HL-60/S4 (cell line): Measurements from ENCODE around the gene LRRC56.
"Not testable (repeated sequence)": the region's sequence is repeated elsewhere in the genome, so short reads cannot be mapped to it uniquely, and the experiment has no call there.

Experiments
- in situ Hi-C: fragments of 300-500 bp; cut with MboI; formaldehyde crosslinking; loops from 2 replicates; pipeline ENCODE4 v1.14.3; 2022; ENCODE audit warnings: low sequenced_read_pairs

Gene LRRC56

DNA sequence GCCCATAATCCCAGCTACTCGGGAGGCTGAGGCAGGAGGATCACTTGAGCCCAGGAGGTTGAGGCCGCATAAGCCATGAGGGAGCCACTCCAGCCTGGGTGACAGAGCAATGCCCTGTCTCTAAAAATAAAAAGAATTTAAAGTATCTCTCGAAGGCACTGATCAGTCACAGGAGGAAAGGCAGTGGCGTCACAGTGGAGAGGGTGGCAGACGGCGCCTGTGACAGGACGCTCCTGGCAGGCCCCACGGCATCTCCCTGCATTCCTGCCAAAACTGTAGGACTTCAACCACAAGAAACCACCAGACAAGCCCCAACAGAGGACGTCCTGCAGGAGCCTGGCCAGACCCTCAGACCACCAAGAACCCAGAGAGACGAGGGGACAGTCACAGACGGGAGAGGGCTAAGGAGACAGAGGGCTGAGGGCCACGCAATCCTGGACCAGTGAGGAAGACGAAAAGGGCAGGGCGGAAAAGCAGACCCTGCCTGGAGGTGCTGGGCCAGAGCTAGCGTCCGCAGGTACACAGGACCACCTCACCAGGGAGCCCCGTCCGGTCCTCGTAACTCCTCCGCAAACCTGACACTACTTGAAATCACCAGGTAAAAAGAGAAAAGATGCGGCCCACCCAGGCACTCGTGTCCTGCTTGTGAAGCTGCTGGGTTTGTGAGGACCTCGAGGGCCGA lies 36.2 kb upstream of the LRRC56 start:
- in situ Hi-C loops: no loop called here

DNA sequence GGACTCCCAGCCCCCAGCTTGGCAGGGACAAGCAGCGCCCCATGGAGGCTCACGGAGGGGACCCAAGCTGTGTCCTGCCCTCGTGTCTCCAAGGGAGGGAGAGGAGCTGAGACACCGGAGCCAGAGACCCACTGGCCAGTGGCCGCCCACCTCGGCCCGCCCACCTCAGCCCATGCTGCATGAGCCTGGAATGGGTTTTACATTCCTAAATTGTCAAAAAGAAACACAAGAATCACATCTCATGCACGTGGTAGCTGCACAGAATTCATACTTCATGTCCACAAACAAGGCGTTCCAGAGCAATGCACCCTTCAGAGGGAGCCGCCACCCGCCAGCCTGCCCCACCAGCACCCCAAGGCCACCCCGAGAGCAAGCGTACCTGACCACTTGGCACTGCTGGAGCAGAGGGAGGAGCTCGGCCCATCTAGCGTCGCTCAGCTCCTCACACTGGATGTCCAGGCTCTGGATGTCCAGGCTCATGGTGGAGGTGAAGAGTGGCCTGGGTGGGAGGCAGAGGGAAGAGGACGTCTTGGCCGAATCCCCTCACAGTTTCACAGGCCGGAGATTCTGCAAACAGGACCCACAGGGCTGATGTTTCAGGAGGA lies 35.5 kb upstream of the LRRC56 start:
- in situ Hi-C loops: no loop called here

DNA sequence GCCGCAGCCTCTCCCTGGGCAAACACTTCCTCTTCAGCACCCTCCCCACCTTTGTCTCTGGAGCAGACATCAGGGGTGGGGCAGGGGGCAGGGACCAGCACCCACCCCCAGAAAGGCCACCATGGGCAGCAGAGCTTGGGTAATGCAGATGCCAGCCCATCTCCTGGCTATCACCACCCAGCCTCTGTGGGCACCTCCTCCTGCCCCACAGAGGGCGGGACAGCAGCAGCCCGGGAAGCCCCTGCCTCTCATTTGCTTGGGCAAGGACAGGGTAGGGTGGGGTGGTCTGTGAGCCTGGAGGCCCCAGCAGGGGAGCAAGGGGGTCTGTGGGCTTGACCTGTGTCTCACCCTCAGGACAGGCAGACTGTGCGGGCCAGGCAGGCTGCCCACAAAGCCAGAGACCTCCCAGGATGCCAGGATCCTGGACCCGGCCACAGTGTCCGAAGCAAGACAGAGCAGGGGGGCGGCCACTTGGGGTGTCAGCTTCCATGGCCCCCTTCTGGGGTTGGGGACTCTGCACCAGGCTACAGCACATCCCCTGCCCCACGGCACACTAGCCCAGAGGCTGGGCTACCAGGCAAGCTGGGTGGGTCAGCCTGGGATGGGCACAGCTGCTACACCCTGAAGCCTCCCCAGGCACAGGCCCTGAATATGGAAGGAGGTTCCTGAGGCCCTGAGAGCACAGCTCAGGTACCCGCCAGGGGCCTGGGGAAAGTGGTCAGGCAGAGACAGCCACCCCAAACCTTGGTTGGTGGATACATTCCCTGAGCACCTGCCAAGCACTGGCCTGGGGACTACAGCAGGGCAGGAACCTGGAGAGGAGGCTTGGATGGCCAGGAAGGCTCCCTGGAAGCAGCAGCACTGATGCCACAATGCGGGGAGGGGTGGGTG lies 34.8 kb upstream of the LRRC56 start:
- in situ Hi-C loops: no loop called here

DNA sequence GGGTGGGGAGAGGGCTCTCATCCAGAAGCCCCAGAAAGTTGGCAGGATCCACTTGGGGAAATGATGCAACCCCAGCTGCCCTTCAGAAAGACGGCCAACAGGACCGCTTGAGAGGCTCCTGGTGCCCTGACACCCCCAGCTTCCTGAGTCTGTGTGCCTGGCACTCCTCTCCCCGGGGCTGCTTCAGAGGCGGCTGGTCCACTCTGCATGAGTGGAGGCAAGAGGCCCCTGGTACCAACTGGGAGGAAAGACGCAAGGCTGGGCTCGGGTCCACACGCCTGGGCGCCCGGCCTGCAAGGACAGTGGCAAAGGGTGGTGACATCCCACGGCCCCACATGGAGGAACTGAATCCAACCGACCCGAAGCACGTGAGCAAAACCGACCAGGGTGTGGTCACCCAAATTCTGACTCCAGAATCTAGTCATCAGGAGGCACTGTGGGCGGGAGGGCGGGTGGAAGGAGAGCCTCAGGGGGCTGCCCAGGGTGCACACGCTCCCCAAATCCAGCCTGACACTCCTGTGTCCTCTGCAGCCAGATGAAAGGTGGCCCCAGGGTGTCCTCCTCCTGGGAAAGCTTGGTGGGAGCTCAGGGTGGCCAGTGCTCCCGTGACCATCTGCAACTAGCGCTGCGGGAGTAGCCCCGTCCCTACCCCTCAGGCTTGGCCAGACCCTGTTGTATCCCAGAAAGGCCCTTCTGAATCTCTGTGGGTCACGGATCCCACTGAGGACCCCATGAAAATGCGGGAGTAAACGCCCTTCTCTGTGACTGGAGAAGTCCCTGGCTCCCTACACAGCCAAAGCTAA lies 33.9 kb upstream of the LRRC56 start:
- in situ Hi-C loops: no loop called here

DNA sequence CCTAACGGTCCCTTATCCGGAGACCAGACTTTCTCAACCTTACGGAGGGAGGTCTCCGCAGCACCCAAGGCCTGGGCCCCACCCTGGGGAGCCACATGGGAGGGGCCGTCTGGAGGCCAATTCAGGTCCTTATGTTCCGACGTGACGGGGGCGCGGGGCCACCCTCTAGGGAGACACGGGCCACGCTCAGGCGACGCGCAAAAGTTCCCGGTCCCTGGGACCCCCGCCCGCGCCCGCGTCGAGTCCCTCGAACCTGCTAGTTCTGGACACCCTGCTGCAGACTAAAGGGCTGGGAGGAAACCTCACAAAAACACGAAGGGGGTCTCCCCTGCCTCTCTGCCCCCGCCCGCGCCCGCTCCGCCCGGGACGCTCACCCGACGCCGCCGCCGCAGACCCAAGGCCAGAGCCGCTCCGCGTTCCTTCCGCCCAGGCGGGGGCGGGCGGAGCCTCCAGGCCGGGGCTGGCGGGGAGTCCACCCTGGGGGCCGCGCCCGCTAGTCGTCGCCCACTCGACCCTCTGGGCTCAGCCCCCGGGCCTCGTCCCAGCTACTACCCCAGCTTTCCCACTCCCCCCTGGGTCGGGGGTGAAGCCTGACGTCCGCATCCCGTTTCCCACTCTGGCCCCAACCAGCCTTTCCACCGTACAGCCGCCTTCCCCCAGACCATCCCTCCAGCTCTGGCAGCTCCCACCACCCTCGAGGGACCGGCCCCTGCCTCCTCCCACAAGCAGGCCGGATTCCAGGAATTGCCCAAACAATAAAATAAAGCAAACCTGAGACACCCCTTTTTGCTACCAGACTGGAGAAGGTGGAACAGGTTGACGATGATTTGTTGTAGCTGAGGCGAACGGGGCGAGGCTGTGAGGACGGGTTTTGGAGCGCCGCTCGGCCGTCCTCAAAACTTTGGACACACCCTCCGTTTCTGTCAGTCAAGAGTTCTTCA lies 33.0 kb upstream of the LRRC56 start:
- in situ Hi-C loops: no loop called here

DNA sequence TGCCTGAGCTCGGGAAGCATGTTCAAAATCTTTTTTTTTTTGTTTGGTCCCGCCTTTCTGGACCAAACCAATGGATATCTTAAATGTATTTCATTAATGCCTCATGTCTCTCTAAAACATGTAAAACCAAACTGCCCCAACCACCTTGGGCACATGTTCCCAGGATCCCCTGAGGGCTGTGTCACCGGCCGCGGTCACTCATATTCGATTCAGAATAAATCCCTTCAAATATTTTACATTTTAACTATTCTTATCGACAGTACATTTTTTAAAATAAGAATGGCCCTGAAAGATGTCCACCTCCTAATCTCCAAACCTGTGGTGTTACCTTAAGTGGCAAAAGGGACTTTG lies 32.4 kb upstream of the LRRC56 start:
- in situ Hi-C loops: no loop called here

DNA sequence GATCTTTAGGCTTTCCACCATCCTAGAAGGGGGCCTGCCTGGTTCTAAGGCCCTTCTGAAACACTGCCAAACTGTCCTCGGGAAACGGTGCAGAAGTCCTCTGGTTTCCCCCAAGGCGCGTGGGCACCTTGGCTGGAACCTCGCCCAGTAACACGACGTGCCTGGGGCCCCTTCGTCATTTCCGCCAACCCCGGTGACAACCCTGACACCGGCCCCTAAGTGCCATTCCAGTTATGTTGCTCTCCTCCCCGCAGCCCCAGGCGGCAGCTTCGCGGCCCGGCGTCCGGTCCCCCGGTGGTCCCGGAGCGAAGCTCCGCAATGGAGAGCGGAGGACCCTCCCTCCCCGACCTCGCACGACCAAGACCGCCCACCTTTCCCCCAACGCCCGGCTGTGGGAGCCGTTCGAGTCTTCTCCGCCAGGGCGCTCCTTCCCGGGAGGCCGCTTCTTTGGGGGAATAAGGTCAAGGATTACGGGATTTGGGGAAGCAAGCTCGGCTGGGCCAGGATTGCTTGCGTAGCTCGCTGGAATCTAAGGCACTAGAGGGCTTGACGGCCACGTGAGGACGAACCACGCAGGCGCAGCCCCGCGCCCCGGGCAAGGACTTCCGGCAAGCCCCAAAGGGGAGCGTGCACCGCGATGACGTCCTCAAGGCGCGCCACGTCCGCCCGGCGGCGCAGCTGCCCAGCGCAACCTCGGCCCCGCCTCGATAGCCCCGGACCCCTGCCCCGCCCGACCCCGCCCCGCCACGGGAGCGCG lies 30.9 kb upstream of the LRRC56 start:
- in situ Hi-C loops: no loop called here

DNA sequence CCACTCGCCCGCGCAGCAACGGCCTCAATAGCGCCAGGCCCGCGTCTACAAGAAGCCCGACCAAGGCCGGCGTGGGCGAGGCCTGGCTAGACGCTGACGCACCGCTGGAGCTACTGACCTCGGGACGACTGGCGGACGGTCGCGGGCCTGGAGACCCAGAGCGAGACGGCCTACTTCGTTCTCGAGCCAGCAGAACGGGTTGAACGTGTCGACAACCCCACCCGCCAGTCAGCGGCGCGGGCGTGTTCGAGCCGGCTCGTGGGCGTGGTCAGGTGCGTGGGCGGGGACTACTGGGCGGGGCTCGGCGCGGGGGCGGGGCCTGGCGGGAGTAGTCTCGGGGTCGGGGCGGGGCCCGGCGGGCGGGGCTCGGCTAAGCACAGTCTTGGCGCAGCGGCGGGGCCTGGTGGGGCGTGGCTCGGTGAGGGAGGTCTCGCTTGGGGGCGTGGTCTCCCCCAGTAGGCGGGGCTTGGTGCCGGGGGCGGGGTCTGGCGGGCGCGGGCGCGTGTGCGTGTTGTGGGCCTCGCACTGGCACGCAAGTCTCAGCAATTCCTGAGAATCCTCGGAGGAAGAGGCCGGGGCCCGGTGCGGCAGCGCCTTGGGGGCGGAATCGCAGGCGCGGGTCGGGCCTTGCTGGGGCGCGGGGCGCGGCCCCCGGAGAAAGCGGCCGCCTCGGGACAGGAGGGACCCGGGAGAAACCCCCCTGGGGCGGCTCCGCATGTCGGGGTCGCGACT lies 30.2 kb upstream of the LRRC56 start, which contains the start of gene RNH1:
Gene RNH1, minus strand, starts transcription at position 248 of the 732 bp plus-strand sequence. CDS start 5,080 bp downstream, outside the sequence.
- in situ Hi-C loops: no loop called here

DNA sequence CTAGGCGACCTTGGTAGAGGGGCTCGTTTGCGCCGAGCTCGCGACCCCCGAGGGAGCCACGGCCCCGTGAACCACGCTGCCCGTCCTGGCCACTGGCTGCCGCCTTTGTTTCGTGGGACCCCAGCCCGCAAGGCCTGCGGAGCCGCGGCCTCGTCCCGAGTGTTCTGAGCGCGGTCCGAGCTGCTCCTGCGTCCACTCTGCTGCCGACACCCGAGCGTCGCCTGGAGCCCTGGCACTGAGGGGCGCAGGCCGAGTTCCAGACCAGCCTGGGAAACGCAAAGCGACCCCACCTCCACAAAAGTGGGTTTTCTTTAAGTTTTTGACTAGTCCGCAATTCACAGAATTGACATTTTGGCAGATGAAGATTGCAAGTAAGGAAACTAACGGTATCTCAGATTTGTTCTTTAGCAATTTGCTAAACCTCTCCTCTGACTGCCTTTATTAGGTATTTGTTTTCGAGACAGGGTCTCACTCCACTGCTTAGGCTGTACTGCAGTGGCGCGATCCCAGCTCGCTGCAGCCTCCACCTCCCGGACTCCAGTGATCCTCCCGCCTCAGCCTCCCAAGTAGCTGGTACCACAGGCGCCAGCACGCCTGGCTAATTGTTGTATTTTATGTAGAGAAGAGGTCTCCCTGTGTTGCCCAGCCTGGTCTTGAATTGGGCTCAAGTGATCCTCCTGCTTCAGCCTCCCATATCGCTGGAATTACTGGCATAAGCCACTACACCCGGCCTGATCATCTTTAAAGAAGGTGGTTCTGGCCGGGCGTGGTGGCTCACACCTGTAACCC lies 29.4 kb upstream of the LRRC56 start:
- in situ Hi-C loops: no loop called here

DNA sequence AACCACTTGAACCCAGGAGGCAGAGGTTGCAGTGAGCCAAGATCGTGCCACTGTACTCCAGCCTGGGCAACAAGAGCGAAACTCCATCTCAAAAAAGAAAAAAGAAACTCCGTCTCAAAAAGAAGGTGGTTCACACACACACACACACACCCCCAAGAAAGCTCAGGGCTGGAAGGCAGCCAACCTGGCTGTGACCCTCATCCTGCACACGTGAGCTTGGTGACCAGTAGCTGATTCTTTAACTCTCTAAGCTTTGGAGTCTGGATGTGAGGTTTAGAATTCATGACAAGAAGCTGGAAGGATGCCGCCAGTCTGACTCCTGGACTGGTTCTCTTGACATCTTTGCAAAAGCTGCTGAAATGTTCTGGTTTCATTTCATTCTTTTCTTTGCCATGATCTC lies 28.4 kb upstream of the LRRC56 start:
- in situ Hi-C loops: no loop called here

DNA sequence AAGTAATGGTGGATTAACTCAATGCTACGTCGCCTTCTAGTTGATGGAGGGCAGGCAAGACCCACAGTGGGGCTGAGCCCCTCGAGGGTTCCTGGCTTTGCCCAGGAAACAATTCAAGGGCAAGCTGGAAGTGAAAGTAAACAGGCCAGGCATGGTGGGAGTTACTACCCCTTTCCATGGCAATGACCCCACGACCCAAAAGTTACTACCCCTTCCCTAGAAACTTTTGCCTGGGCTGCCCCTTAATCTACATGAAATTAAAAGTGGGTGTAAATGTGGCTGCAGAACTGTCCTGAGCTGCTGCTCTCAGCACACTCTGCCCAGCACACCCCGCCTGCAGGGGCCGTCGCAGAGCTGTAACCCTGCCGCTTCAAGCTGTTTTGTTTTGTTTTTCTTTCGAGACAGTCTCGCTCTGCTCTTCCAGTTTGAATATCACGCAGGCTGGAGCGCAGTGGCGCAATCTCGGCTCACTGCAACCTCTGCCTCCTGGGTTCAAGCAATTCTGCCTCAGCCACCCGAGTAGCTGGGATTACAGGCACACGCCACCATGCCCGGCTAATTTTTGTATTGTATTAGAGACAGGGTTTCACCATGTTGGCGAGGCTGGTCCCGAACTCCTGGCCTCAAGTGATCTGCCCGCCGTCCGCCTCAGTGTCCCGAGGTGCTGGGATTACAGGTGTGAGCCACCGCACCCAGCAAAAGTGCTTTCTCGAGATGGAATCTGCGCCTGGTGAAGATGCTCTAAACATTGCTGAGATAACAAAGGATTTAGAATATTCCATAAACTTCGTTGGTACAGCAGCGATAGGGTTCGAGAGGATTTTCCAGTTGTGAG lies 24.3 kb upstream of the LRRC56 start:
- in situ Hi-C loops: no loop called here

DNA sequence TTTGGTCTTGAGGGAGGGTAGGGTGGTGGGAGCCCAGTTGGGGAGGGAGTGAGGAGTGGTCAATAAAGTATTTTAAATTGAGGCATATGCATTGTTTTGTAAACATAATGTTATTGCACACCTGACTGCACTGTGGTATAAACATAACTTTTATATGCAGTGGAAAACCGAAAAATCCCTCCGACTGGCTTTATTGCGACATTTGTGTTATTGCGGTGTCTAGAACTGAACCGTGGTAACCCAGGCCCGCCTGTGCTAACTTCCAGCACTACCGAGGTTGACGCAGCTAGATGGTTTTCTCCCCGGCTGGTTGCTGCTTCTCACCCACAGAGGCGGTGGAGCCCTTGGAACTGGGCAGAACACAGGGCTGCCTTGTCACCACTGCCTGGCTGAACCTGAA lies 22.7 kb upstream of the LRRC56 start:
- in situ Hi-C loops: no loop called here

DNA sequence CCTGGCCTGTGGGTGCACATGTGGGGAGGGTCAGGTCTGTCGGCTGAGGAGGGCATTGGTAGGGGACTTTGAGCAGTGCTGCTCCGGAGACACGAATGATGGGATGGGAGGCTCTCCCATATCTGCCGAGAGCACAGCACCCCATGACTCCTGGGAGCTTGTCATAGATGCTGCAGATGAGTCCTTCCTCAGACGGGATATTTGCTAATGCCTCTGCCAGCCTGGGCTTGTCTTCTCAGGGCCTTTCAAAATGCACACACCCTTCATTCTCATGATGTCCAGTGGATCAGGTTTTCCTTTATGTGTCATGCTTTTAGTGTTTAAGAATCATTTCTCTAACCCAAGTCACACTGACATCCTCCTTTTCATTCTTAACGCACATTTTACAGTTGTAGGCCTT lies 22.2 kb upstream of the LRRC56 start:
- in situ Hi-C loops: no loop called here

DNA sequence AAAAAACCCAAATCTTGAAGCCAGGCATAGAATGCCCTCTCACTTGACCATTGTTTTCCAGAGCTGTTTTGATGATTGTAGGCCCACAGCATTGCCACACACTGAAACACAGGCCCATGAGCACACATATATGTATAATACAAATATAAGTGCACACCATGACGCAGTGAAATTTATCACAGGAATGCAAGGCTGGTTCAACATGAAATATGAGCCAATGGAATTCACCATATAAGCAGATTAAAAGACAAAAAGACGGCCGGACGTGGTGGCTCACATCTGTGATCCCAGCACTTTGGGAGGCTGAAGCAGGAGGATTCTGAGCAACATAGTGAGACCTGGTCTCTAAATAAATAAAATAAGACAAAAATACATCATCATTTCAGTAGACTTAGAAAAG lies 20.9 kb upstream of the LRRC56 start:
- in situ Hi-C loops: no loop called here

DNA sequence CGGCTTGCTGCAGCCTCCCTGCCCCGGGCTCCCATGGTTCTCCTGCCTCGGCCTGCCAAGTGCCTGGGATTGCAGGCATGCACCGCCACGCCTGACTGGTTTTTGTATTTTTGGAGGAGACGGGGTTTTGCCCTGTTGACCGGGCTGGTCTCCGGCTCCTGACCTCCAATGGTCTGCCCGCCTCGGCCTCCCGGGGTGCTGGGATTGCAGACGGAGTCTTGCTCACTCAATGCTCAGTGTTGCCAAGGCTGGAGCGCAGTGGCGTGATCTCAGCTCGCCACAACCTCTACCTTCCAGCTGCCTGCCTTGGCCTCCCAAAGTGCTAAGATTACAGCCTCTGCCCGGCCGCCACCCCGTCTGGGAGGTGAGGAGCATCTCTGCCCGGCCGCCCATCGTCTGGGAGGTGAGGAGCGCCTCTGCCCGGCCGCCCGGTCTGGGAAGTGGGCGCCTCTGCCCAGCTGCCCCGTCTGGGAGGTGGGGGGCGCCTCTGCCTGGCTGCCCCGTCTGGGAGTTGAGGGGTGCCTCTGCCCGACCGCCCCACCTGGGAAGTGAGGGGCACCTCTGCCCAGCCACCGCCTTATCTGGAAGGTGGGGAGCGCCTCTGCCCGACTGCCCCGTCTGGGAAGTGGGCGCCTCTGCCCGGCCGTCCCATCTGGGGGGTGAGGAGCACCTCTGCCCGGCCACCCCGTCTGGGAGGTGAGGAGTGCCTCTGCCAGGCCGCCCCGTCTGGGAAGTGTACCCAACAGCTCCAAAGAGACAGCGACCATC lies 20.2 kb upstream of the LRRC56 start:
- in situ Hi-C loops: not testable (repeated sequence)
